Amygdala (tissue), 56 donors: ENCODE measurements around the gene ZNF500.

ENCODE experiments used
- DNase-seq, 56 donors: peaks; one replicate each; lab custom pipeline; 2025; lab: John Stamatoyannopoulos, UW

ZNF500 gene

DNA sequence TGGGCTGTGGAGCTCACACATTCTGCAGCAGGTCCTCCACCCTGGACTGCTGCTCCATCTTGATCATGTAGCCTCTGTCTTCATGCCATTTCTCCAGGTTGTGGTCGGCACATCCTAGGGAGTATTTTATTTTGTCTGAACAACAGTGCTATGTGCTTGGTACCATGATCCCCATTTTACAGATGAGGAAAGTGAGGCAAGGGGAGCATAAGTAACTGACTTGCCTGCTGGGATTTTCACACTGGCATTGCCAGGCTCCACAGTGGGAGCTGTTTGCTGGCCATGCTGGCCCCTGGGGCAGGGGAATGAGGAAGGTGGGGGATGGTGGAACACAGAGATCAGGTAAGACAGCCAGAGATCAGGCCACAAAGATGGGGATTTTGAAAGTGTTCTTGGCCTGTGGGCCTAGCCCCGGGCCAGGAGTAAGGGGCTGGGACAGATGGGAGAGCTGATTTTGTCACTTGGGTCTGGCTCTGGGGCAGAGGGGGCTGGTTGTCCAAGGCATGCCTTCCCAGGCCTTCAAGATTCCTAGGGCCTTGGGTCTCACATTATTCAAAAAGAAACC is 9.3 kb upstream of the ZNF500 start:
- no peak for DNase-seq

DNA sequence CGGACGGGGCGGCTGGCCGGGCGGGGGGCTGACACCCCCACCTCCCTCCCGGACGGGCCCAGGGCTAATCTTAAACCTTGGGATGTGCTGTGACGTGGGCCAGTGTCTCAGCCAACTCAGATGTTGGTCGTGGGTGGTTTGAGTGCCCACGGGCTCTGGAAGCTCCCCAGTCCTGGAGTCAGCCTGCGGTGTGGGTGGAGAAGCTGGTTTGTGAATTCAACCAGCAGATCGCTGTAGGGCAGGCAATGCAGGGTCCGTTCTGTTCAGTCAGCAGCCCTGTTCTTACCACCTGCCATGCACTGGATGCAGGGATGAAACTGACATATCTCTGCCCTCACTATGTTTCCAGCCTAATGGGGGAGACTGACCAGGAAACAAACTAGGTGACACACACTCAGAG is 8.0 kb upstream of the ZNF500 start:
- no peak for DNase-seq

DNA sequence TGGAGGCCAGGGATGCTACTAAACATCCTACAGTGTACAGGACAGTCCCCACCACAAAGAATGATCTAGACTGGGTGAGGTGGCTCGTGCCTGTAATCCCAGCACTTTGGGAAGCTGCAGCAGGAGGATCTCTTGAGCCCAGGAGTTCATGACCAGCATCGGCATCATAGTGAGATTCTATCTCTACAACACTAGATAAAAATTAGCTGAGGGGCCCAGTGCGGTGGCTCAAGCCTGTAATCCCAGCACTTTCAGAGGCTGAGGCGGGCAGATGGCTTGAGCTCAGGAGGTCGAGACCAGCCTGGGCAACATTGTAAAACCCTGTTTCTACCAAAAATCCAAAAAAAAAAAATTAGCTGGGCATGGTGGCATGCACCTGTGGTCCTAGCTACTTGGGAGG is 5.4 kb upstream of the ZNF500 start:
- no peak for DNase-seq

DNA sequence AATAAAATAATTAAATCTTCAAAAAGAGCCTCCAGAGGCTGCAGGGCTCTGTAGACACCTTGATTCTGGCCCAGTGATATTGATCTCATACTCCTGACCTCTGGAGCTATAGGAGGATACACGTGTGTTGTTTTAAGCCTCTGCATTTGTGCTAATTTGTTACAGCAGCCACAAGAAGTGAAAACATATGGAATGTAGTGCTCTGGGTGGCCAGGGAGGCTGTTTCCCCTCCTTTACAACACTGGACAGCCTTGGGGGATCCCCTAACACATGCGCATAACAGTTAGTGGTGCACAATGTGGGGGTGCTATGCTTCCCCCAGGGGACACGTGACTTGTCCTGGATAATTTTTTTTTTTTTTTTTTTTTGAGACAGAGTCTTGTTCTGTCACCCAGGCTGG is 4.7 kb upstream of the ZNF500 start:
- DNase-seq: no peak

DNA sequence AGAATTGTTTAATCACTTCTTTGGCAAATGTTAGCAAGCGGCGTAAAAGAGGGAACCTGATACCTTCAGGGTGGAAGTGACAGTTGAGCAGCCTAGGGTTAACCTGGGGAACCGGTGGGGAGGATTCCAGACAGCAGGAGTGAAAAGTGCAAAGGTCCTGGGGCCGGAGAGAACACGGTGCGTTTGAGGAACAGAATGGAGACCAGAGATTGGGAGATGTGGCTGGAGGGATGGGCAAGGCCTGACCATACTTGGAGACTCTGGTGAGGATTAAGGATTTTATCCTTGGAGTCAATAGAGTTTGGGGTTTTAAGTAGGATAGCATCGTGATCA is 2.3 kb upstream of the ZNF500 start:
- DNase-seq: no peak

DNA sequence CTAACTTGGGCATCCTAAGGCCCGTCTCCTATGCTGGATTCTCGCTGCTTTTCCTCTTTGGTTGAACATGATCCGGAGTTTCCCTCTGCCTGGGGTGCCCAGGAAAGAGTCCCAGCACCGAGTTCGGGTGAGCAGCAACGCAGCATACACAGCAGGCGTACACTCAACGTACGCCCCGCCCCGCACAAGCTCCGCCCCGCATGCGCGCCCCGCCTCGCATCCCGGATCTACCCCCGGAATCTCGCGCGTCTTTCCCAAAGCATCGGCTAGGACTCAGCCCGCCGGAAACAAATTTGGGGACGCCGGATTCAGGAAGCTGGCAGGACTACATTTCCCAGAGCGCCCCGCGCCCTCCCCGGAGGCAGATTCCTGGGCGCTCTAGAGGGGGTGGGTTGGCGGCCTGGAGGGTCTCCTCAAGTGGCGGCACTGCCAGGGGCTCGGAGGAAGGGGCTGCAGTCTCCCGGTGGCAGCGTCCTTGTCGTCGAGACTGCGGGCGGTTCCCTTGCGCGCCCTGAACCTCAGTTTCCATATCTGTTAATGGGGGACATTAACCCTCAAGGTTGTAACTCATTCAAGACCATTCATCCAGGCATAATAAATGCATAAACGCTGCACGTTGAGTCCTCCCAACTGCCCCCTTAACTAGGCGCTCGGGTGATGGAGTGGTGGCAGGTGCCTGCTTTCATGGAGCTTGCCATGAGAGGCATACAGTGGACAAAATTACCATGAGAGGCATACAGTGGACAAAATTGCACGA is 1.8 kb upstream of the ZNF500 start:
- DNase-seq: peak; percentile 80 to 99 (median 95)

DNA sequence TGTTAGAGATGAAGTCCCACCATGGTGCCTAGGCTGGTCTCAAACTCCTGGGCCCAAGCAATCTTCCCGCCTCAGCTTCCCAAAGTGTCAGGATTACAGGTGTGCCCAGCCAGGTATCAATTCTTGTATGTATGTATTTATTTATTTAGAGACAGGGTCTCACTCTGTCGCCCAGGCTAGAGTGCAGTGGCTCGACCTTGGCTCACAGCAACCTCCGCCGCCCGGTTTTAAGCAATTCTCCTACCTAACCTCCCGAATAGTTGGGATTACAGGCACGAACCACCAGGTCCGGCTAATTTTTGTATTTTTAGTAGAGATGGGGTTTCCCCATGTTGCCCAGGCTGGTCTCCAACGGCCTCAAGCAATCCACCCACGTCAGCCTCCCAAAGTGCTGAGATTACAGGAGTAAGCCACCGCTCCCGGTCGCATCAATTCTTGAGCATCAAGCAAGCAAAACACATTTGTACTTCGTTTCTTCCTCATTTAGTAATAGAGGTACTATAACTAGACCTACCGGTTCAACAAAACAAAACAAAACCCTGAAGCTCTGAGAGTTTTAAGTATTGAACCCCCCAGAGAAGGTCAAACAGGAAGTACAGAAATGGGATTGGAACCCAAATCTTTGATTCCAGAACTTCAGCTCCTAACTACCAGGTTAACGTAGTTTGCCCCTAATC is 1.0 kb upstream of the ZNF500 start:
- peak in 4 of 56 donors; percentile 2 to 14 (median 10) for DNase-seq

DNA sequence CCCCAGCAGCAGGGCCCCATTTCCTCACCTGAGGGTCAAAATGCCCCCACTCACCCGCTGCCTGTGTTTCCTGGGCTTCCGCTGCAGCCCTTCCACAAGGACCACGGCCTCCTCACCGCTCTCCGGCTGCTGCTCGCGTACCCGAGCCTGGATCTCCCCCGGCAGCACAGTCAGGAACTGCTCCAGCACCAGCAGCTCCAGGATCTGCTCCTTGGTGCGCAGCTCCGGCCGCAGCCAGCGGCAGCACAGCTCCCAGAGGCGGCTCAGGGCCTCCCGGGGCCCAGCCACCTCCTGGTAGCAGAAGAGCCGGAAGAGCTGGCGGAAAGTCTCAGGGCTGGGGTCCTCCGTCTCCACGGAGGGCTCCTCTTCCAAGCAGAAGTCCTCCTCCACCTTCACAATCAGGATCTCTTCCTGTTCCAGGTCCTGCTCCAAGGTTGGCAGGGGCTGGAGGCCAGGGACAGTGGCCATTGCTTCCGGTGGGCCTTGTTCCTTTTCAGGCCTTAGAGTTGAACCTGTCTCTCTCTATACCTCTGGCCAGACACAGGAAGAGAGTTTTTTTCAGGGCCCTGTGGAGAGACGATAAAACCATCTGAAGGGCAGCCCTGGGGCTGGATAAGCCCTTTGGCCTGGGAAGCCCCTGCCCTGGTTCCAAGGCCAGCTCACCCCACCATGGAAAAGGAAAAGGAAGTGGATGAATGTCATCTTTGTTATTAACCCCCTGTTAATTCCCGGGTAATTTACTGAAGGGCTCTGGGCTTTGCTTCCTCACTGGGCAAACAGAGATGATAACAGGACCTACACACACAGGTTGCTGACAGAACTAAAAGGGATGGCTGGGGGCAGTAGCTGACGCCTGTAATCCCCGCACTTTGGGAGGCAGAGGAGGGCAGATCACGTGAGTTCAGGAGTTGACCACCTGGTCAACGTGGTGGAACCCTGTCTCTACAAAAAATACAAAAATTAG is 1.2 kb downstream of the ZNF500 start:
- DNase-seq: no peak

DNA sequence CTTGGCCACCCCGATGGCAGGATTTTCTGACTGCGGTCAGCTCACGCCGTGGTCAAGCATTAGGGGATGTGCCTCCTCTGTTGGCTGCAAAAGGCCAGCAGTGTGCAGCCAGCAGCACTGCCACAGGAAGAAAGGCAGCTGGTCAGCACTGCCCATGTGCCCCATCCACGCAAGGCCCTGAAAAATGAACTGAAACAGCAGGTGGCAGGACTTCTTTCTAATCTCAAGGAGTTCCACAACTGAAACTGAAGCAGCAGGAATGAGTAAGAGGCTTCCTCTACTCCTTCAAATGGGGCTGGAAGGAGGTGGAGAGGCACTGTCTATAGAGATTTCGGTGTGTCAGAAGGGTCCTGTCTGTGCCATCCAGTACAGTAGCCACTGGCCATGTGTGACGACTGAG is 3.2 kb downstream of the ZNF500 start:
- no peak for DNase-seq

DNA sequence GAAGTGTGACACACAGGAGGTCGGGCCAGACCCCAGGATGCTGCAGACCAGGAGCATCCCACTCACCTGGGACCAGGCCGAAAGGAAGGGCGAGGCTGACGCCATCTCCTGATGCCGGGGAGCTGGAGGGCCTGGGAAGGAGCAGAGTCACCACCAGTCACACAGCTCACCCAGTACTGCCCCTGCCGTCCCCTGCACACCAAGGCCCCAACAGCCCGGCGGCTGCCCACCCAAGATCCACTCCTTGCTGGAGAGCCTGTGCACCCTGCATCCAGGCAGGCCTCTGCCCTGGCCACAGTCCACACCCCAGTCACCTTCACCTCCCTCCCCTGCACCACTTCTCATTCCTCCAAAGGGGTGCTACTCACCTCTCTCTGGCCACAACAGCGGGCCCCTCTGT is 4.8 kb downstream of the ZNF500 start:
- DNase-seq: no peak

DNA sequence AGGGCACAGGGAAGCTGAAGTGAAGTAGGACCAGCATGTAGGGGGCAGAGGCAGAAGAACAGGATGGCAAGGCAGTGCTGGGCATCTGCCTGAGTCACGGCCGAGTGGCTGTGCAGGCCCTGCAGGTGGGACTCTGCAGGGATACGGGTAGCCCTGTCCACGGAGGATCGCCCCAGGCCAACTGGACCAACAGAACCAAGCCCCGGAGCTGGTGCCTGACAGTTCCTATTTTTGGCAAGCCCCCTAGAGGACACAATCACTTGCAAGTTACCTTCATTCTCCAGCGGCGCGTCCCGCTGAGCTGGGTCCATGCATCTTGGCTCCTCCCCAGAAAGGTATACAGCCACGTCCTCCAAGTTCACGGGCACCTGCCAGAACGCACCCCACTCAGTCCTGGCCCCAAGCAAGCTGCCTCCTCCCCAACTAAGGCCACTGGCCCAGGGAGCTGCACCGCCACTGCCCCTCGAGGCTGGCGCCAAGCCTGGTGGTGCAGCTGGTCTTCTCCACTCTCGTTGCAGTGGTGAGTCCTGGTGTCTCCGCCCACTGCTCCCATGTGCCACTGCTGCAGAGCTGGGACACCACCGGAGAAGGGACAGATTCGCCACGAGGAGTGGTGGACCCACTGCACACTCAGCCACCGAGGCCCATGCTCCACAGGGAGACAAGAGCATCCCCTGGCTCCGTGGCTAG is 6.6 kb downstream of the ZNF500 start:
- DNase-seq: no peak

DNA sequence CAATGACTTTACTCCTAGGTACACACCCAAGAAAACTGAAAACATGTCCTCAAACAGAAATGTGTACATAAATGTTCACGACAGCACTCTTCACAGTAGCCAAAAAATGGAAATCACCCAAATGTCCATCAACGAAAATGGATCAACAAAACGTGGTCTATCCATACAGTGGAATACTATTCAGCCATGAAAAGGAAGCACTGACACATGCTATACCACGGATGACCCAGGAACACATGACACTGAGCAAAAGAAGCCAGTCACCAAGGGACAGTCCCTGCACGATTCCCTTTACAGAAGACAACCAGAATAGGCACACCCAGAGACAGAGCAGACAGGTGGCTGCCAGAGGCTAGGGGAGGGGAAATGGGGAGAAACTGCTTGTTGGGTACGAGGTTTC is 11.3 kb downstream of the ZNF500 start:
- no peak for DNase-seq

DNA sequence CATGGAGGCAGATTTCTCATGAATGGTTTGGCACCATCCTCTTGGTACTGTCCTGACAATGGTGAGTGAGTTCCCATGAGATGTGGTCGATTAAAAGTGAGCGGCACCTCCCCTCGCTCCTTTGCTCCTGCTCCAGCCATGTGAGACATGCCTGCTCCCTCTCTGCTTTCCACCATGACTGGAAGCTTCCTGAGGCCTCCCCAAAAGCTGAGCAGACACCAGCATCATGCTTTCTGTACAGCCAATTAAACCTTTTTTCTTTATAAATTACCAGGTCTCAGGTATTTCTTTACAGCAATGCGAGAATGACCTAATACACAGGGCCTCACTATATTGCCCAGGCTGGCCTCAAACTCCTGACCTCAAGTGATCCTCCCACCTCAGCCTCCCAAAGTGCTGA is 12.1 kb downstream of the ZNF500 start:
- DNase-seq: no peak

DNA sequence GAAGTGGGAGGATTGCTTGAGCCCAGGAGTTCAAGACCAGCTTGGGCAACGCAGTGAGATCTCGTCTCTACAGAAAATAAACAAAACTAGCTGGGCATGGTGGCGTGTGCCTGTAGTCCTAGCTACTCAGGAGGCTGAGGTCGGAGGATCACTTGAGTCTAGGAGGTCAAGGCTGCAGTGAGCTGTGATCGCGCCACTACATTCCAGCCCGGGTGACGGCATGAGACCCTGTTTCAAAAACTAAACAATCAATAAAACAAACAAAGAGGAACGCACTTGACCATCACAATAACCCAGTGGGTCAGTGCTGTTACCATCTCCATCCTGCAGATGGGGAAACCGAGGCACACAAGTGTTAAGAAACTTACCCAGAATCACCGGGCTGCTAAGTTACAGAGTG is 13.7 kb downstream of the ZNF500 start:
- no peak for DNase-seq

DNA sequence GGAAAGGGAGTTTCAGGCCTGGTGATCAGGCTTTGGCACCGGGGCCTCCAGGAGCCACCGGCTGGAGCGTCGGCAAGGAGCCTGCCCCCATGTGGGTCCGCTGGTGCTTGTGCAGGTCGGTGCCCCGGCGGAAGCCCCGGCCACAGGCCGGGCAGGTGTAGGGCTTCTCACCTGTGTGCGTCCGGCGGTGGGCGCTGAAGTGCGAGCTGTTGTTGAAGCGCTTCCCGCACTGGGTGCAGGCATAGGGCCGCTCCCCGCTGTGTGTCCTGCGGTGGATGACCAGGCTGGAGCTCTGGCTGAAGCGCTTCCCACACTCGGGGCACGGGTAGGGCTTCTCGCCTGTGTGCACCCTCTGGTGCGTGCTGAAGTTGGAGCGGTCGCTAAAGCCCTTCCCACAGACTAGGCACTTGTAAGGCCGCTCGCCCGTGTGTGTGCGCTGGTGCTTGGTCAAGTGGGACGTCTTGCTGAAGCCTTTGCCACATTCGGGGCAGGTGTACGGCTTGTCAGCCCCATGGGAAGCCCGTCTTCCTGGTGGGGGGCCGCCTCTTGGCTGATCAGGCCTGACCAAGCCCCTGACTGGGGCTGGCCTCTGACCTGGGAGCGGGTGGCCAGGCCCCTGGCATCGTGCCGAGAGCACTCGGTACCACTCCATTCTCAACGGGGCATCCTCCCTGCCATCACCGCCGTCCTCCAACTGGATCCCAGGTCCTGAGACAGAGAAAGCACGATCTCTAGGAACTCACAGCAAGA is 14.4 kb downstream of the ZNF500 start:
- no peak for DNase-seq

DNA sequence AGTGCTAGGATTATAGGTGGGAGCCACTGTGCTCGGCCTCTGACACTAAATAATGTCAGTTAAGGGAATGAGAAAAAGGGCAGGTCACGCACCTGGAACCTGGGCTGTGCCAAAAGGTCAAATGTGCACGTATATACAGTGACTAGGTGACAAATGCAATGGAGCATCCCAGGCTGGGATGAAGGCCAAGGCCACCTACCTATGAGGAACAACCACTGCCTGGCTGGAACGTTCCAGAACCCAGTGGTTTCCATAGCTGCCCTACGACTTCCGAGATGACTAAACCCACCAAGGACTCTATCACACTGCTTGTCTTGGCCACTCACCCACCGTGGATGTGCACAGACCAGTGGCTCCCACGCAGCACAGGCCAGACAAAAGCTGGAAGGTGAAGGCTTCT is 16.1 kb downstream of the ZNF500 start:
- no peak for DNase-seq

DNA sequence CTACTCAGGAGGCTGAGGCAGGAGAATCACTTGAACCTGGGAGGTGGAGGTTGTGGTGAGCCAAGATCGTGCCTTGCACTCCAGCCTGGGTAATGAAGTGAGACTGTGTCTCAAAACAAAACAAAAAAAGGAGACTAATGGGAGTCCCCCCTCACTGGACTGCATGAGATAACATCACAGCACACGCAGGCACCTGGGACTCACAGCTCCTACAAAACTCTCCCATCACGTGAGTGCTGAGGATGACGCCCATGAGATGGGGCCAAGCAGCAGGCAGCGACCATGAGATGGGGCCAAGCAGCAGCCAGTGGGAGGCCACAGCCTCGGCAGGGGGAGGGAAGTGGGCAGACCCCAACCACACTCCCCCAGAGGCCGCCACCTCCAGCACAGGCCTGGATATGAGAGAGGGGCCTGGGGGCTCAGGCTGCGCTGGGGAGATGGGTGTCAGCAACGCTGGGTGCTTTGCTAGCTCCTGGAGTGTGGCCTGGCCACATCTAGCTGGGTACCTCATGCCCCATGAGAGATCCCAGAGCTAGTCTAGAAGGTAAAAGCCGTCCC is 17.2 kb downstream of the ZNF500 start:
- no peak for DNase-seq

DNA sequence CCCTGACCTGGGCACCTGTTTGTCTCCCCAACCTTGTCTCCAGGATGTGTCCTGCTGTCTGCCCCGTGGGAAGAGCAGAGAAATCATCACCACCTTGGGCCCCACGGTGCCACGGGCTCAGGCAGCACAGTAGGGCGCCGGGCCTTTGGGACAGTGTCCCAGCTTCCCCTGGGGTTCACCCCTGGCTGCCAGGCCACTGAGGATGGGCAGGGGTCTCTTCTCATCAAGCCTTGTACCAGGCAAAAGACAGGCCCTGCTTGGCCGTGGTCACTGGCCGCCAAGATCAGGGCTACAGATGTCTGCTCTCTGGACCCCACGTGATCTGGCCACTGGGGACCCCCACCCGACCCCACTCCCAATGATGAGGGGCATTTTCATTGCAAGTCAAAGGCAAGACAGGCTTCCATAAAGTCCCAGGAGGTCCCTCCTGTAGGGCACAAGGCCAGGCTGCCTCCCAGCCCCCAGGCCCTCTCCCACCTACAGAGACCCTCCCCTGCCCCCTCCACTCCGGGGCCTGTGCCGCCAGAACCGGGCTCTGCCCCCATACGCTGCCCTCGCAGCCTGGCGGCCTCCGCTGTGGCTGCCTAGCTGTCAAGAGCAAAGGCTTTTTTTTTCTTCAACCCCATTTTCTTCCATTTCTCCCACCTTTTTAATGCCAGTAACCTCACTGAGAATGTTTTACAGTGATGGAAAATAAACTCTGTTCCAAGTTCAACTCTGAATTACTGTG is 18.1 kb downstream of the ZNF500 start:
- no peak for DNase-seq
